HG02981 (cell line): ENCODE data around the gene FXYD3.

Experiments
- ATAC-seq: cut with Tn5 transposase; IDR thresholded peaks from one replicate; pipeline ENCODE4 v1.9.1; 2021; ENCODE audit warnings: mild to moderate bottlenecking, moderate library complexity; ENCODE audit not compliant: unreplicated experiment

FXYD3 gene, protein sequence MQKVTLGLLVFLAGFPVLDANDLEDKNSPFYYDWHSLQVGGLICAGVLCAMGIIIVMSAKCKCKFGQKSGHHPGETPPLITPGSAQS

DNA sequence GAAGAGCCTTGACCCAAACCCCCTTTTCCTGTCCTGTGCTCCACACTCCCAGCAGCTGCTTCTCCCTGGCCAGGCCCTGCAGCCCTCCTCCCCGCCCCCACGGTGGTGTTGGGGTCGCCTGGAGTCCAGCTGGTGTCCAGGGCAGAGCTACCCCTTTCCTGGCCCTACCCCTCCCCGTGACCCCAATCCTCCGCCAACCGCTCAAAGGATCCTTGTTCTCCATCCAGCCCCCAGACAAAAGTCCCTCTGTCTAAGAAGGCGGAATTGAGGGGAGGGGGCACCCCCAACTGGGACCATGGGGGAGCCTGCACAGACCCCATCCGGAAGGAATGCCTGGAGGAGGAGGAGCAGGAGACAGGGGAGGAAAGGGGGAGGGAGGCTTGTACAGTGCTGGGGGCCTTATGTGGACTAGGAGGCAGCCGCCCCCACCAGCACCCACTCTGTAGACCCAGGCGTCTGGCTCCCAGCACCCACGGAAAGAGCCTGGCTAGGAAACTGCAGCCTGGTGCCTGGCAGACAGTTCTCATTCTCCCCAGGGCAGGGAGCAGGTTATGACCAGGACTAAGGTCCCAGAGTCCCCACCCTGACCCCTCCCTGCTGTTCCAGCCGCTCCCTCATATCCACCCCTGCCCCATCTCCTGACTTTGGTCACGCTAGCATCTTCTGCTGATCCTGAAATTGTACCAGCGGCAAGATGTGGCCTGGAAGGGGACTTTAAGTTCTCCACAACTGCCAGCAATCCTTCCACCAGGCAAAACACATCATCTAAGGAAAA, at the start of gene FXYD3:
TSS of gene FXYD3 (plus strand) at position 647 of the 775 bp plus-strand sequence. CDS start 3,554 bp downstream, outside the sequence.
- ATAC-seq: no peak

DNA sequence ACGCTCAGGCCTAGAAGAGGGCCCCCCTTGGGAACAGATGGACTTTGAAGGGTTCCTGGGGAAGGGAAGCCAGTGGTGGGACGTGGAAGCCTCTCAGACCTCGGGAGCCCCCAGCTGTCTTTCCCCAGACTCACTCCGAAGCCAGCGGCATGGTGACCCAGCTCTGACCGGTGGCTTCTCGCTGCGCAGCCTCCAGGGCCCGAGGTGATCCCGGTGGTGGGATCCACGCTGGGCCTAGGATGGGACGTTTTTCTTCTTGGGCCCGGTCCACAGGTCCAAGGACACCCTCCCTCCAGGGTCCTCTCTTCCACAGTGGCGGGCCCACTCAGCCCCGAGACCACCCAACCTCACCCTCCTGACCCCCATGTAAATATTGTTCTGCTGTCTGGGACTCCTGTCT, 49.5 kb upstream of the FXYD3 start:
- no peak for ATAC-seq

DNA sequence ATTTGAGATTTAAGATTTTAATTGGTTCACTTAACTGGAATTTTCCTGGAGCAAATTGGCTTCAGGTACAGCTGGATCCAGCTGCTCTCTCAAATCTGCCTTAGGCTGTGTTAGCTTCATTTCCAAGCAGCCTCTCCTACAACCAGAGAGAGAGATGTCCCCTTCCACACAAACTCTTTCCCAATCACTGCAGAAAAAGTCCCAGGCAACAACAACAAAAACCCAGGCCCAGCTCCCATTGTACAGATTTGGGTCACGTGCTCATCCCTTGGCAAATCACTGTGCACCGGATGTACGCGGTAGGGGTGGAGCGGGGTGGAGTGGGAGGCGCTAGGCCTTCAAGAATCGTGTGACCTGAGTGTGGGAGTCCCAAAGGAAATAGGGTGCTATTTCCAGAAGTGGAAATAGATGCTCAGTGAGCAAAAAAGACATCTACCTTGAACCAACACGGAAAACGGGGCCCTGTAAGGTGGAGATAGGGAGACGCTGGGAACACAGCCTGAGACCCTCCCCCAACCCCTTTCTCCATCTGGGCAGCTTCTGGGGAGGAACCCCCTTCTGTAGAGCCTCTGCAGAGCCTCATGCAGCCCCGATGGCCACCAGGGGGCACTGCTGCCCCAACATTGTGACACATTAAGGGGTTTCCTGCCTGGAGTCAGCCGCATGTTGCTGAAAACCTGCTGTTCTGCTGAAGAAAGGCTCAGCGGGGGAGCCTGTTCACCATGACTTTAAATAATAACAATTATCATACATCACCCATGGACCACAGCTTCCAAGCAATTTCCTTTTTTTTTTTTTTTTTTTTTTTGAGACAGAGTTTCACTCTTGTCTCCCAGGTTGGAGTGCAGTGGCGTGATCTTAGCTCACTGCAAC, 48.7 kb upstream of the FXYD3 start:
- ATAC-seq: peak; percentile 64

DNA sequence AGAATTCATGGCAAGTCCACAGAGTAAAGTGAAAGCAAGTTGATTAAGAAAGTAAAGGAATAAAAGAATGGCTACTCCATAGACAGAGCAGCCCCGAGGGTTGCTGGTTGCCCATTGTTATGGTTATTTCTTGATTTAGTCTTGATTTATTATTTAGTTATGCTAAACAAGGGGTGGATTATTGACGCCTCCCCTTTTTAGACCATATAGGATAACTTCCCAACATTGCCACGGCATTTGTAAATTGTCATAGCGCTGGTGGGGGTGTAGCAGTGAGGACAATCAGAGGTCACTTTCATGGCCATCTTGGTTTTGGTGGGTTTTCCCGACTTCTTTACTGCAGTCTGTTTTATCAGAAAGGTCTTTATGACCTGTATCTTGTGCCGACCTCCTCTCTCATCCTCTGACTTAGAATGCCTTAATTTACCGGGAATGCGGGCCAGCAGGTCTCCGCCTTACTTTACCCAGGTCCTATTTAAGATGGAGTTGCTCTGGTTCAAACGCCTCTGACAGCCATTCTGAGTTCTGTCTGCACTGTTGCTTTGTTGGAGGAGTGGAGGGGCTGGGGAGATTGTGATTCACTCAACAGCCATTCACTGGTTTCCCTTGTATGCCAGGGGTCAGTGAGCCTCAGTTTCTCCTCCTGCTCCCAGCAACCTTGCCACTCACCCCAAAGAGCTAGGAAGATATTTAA, 46.5 kb upstream of the FXYD3 start:
- ATAC-seq: no peak

DNA sequence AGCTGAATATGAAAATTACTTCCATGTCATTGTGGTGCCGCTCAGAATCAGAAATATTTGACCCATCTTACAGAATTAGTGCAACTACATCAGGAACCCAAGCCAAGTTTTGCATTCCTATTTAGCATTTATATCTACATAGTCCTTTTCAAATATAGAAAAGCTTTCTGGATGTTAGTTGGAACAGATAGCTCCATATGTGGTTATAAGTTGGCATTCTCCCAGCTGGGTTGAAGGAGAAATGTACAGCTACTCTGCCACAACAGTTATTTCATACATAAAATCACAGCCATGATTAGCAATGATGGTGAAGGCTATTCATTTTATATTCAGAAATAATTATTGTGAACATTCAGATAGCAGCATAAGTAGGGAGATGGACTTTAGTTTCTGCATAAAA, 45.9 kb upstream of the FXYD3 start:
- no peak for ATAC-seq

DNA sequence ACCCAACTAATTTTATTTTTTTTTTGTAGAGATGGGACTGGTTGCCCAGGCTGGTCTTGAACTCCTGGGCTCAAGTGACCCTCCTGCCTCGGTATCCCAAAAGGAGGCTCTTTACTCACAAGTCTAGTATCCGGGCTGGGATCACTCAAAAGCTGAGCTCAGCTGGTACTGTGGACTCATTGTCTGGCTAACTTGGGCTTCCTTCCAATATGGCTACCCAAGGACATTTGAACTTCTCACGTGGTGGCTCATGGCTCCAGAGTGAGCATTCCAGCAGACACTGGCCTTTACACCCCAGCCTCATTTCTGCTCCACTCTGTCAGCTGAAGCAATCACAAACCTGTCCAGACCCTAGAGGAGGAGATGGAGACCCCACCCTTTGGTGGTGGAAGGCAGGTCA, 45.2 kb upstream of the FXYD3 start:
- ATAC-seq: no peak

DNA sequence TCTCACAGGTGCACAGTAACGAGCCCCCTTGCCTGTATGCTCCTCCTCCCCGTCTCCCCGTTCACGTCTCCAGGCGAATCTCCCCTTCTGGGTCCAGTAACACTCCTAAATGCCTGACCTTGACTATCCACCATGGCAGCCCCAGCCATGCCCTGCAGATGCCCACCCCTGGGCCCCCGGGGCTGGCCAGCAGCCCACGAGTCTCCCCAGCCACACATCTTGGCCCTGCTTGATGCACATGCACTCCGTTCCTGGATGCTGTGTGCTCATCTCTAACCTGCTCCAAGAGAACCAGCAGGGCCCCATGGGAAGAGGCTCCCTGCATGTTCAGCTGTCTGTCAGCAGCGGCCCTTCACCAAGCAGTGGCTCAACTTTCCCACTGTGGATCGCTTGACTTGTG, 42.1 kb upstream of the FXYD3 start:
- no peak for ATAC-seq

DNA sequence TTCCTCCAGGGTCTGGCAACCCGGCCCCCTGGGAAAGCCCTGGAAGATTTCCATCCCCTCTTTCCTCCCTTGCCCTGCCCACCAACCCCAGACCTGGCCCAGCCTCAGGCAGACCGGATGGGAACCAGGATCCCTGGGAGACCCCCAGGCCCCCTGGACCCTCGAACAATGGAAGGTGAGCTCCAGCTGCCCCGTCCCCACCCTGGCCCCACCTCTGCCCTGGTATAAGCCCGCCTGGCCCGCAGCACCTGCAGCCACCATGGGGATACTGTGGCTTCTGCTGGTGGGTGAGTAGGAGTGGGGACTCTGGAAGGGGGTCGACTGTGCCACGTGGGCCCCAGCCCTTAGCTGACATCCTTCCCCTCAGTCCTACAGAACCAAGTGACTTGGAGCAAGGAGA, 41.7 kb upstream of the FXYD3 start:
- no peak for ATAC-seq

DNA sequence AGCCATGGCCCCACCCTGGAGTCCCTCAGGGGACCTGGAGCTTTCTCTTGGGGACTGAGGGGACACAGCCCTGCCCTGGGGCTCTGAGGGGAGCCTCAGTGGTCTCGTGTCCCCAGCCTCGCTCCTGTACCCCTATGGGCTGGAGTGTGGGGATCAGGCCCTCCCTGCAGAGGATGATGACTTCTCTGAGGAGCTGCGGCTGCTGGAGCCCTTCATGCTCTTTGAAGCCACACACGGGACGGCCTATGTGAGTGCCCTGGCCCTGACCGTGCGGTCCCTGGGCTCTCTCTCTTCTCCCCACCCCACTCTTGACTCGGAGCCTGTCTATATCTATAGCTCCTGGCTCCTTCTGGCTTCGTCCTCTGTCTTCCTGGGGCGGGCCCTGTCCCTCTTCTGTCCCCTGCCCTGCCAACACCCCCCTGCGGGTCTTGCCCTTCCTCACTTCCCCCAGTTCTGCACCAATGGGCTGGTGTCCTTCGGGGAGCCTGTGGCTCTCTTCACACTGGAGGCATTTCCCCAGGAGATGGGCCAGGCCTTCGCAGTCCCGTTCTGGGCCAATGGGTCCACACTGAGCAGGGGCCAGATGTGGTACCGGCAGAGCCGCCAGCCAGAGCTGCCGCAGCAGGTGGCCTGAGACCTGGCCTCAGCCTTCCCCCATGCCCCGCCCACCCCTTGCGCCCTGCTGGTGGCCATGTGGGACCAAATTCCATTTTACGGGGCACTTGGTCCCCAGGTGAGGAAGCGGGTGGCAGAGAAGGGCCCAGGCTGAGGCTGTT, 41.0 kb upstream of the FXYD3 start:
- no peak for ATAC-seq

DNA sequence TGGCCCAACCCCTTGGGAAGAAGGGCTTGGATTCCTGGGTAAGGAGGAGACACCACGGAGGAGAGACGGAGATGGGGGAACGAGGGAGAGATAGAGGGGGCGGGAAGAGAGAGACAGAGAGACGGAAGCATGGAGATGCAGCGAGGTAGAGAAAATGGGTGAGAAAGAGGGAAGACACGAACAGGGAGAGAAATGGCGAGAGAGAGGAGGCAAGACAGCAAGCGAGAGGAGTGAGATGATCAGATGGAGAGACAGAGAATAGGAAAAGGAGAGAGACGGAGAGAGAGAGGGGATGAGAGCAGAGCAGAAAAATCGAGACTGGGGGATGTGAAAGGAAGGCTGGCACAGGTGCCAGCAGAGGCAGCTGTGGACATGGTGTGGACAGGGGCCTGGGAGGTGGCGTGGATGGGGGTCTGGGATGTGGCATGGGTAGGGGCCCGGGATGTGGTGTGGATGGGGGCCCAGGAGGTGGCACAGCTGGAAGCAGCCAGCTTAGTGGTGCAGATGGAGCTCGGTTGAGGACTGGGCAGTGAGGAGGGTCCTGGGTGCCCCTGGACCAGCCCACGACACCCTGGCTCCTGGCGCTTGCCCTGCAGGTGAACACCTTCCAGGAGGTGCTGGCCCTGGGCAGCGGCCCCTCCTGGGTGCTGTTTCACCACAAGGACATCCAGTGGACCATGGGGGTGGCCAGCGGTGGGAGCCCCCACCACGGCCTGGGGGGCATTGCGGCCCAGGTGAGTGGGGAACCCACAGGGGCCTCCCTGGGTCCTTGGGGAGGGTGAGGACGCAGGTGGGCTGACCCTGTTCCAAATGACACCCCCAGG, 40.2 kb upstream of the FXYD3 start:
- no peak for ATAC-seq

DNA sequence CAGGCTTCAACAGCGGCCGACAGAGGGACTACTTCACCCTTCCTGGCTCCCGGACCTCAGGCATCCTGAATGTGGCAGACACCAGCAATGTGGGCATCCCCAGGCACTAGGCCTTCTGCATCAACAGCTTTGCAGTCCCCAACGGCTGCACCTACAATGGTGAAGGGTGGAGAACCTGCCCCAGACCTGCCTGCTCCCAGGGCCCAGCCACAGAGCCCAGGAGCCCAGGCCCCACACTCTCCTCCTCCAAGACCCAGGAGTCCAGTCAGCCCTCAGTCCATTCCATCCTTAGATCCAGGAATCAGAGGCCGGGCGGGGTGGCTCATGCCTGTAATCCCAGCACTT, 39.6 kb upstream of the FXYD3 start:
- no peak for ATAC-seq

DNA sequence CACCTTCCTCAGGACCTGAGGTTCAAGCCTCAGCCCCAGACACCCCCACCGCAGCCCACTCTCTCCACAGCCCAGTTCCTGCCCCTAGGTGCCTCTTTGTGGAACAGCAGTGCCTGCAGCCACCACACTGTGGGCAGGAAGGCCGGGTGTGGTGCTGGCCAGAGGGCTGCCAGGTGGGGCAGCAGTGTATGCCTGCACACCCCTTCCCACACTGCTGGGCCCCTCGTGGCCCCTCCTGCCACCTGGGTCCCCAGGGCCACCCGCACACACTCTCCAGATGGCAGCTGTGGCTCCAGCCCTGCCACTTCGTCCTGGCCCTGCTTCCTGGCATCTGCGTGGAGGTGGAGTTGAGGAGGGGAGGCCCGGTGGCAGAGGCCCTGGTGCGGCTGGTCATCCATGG, 39.0 kb upstream of the FXYD3 start:
- ATAC-seq: no peak

DNA sequence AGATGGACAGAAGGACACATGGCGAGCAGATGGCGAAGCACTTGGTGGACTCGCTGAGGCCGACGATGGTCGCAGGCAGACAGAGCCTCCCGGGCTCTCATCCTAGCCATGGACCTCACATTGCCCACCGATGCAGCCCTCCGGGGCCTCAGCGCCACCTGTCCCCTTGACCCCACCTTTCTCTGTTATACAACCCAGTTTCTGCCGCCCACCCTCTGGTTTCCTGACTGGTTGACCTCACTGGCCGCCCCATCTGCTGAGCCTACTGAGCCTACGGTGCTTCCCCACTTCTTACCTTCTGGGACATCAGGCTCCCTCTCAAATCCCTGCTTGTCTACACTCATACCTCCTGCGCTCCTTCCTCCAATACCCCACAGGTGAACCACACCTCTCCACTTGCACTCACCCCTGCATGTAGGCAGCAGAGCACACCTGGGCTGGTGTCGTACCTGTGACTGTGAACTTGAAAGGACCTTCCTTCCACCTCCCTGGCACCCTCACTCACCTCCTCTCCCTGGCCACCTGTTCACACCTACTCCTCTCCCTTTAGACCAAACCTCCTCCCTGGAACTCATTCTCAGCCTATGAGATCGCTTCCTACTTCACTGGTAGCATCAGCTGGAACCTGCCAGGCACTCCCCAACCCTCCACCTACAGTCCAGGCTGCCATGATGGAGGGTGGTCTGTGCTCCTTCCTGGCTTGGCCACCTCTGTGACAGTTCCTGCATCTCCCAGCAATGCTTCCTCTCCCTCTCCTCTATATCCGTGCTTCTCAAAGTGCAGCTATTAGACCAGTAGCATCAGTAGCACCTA, 38.0 kb upstream of the FXYD3 start:
- ATAC-seq: no peak

DNA sequence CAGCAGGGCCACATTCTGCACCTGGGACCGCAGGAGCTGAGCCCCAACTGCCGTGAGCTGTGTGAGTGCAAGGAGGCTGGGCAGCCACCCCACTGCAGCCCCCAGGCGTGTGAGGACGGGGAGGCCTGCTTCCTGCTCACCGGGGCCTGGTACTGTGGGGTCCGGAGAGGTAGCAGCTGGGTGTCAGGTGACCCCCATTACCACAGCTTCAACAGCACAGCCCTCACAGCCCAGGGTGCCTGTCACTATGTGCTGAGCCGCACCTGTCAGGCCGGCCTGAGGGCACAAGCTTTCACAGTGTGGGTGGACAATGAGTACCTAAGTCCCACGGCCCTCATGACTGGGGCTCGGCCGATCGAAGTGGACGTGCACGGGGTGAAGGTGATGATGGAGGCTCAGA, 35.8 kb upstream of the FXYD3 start:
- no peak for ATAC-seq

DNA sequence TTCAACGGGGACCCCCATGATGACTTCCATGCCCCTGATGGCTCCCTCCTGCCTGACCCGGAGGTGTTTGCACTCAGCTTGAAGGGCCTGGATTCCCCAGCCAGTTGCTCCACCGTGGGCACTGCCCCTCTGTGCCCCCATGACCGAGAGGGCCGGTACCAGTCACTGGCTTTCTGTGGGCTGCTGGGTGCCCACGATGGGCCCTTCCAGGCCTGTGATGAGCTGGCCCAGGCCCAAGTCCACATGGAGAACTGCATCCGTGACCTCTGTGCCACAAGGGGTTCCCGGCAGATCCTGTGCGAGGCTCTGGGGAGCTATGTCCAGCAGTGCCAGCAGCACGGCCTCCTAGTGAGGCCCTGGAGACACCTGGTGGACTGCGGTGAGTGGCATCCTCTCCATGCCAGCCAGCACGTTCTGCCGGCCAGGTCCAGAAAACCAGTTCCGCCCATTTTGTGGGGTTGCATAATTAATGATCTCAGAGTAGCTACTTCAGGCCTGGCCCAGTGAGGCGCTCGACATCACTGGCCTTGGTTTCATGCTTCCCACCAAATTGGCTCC, 34.9 kb upstream of the FXYD3 start:
- no peak for ATAC-seq

DNA sequence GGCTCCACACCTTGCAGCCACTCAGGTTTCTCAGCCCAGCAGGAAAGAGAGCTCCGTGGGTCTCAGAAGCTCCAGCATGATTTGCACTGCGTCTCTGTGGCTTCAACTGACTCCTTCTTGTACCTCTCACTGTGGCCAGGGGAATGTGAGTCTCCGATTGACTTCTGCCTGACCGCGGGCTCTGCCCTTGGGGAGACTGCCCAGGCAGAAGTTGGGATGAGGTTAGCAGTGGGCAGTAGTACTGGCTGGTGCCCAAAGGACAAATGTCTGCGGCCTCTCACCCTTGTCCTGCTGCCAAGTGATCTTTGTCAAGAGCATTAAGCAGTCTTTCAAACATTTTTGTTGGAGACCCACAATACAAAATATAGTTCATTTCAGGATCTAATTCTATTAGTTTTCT, 34.4 kb upstream of the FXYD3 start:
- no peak for ATAC-seq

DNA sequence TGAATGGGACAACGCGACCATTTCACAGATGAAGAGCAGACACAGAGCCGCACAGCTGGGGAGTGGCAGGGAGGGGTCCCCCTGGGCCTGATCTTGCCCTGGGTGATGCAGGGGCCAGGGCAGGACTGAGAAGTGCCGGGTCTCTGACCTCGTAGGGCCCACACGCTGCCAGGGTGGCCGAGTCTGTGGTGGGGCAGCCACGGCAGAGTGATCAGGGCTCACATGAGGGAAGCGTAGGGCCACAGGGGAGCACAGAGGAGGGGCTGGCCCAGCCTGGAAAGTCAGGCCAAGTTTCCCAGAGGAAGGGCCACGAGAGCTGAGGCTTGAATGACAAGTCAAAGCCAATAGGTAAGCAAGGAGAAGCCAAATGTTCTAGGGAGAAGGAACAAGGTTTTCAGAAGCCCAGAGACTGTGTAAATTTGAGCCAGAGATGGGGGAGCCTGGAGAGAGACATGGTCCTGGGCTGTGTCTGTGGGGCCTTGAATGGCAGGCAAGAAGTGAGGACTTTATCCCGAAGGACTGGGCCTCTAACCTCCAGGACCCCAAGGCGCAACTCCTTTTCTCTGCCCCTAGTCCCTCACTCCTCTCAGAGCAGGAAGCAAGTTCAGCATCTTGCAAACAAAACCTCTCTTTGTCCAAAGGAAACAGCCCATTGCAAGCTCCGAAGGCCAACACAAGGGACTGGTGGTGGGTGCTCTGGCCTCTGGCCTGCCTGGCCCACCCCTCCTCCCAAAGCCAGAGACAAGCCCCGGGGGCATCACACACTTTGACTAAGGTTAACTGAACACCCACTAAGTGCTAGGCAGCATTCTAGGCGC, 31.7 kb upstream of the FXYD3 start:
- ATAC-seq: no peak

DNA sequence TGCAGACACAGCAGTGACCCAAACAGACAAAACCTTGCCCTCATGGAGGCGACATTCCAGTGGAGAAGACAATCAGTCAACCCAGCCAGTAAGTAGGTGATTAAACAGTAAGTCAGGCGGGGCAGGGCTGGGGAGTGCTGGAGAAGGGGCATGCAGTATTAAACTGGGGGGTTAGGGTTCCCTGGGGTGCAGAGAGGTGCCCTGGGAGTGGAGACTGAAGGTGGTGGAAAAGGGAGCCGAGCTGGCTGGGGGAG, 31.2 kb upstream of the FXYD3 start:
- no peak for ATAC-seq
